ENCODE measurements around the gene SFMBT1. TPM values are rescaled to one million over a fixed set of nuclear protein-coding genes. Genes with fewer than 3 reads are reported as not detected.

Gene SFMBT1
- total and polyA plus RNA-seq, 2 of the 4 experiments (the other 2 are of a cell fraction): 1.0 to 1.8 TPM

GRCh38 chr3:53082736-53083135 lies 36.9 kb upstream of the SFMBT1 start:
- in situ Hi-C loops (cut with MboI; ENCODE audit: low sequenced_read_pairs) (no loop called here), dilution Hi-C loops (cut with HindIII; ENCODE audit: low sequenced_read_pairs, unreplicated experiment) (no loop called here), intact Hi-C loops (cut with micrococcal nuclease) (no loop called here)
- POLR2A ChIA-PET (ENCODE audit: unreplicated experiment): interaction anchor here (0.6 kb wide), 1 partner anchor 123 kb away, joined by 4 read pairs; no protein-coding TSS in a partner anchor
- BruUV-seq (replicated peaks): no TSS peak
- H3K9ac ChIP-seq (ENCODE audit: low read depth, low read length): no peak overlapping the region
- H3K4me1 ChIP-seq (ENCODE audit: control insufficient read depth, insufficient read depth, low read length): peaks cover 9% of the 10 kb centered on the region; the same call in 1 of the 2 replicates
- H2BK20ac ChIP-seq (ENCODE audit: low read depth, low read length): no peak overlapping the region
- no peak overlapping the region for H2BK15ac ChIP-seq (ENCODE audit: low read depth, low read length)
- no peaks in the 10 kb centered on the region for H3K27me3 ChIP-seq (ENCODE audit: control insufficient read depth, insufficient read depth, low read length)
- DNase-seq (no peak), ATAC-seq (ENCODE audit: low read depth) (no peak)
- H4K5ac ChIP-seq (ENCODE audit: low read depth, low read length): no peak overlapping the region
- H3K36me3 ChIP-seq (ENCODE audit: control insufficient read depth, insufficient read depth, low read length): no peaks in the 10 kb centered on the region
- no peak overlapping the region for H3K4me3 ChIP-seq (ENCODE audit: insufficient read depth, low read depth, low read length)
- H3K4ac ChIP-seq (ENCODE audit: low read depth, low read length): no peak overlapping the region
- no peak overlapping the region for H3K14ac ChIP-seq (replicated peaks; ENCODE audit: low read depth, low read length)
- no peak overlapping the region for H2BK120ac ChIP-seq (ENCODE audit: low read depth, low read length)
- no peak overlapping the region for H3K23ac ChIP-seq (ENCODE audit: low read depth, low read length)
- peak overlapping the region; percentile 36 for H2AFZ ChIP-seq (replicated peaks; ENCODE audit: low read length, poor library complexity)
- no peak overlapping the region for H3K27ac ChIP-seq (ENCODE audit: insufficient read depth, low read length)
- H3K18ac ChIP-seq (ENCODE audit: low read depth, low read length): no peak overlapping the region
- H3K4me2 ChIP-seq (ENCODE audit: low read depth, low read length): no peak overlapping the region
- WGBS, 2 experiments (ENCODE audit: extremely low coverage in 2 of 2, insufficient read length in 1 of 2): 80% methylated on average over 2 of the region's 8 CpGs; no CpG with 5 or more reads in 1 of the 2 experiments
- H3K9me1 ChIP-seq (ENCODE audit: insufficient read depth, low read length): 0 out of 2 replicates have a peak, but pooled peaks cover 3% of the 10 kb centered on the region
- no peaks in the 10 kb centered on the region; the same call in 1 of the 2 replicates for H4K20me1 ChIP-seq (ENCODE audit: insufficient read depth, low read length)
- H2BK5ac ChIP-seq (ENCODE audit: low read depth, low read length, poor library complexity, severe bottlenecking): no peak overlapping the region
- H4K8ac ChIP-seq (ENCODE audit: low read depth in 2 of 2, low read length in 2 of 2): no peak overlapping the region
- H3K79me1 ChIP-seq (ENCODE audit: low read depth in 1 of 2, low read length in 2 of 2): no peaks in the 10 kb centered on the region
- TF ChIP-seq RCOR1 (IDR thresholded peaks at IDR 0.05; ENCODE audit: insufficient replicate concordance, low read length) (no peak), BHLHE40 (IDR thresholded peaks at IDR 0.05; ENCODE audit: low read depth, low read length) (no peak), CHD1 (IDR thresholded peaks at IDR 0.05; ENCODE audit: low read depth, low read length) (no peak)
- no peak overlapping the region for H3K56ac ChIP-seq (ENCODE audit: extremely low read depth, insufficient read depth, low read length)
- CTCF ChIA-PET: no interaction called here
- no peaks in the 10 kb centered on the region for H3K9me3 ChIP-seq (ENCODE audit: control insufficient read depth, insufficient read depth, low read length)
- no peak overlapping the region for H2AK5ac ChIP-seq (ENCODE audit: low read depth, low read length)
- peak overlapping the region; percentile 11 for H2AK9ac ChIP-seq (replicated peaks; ENCODE audit: low read depth, low read length, poor library complexity)
- no peak overlapping the region; the same call in 1 of the 2 replicates for H4K91ac ChIP-seq (ENCODE audit: insufficient read depth, low read depth, low read length)

All from IMR-90 (cell line).